Measurements from ENCODE around the gene STIMATE.

The STIMATE gene

GRCh38 chr3:52791928-52792327, 105.4 kb downstream of the STIMATE start:
- TF ChIP-seq ZFX (IDR thresholded peaks at IDR 0.05) (no peak), CTCF (conservative IDR thresholded peaks at IDR 0.05) (no peak)

GRCh38 chr3:52791366-52791765, 106.0 kb downstream of the STIMATE start:
- TF ChIP-seq CTCF (conservative IDR thresholded peaks at IDR 0.05) (no peak), ZFX (IDR thresholded peaks at IDR 0.05) (no peak)
- no peak overlapping the region for H3K27ac ChIP-seq

More at GRCh38 chr3:52791928-52792327, 105.4 kb downstream of the STIMATE start:
- H3K27ac ChIP-seq: no peak overlapping the region

DNA sequence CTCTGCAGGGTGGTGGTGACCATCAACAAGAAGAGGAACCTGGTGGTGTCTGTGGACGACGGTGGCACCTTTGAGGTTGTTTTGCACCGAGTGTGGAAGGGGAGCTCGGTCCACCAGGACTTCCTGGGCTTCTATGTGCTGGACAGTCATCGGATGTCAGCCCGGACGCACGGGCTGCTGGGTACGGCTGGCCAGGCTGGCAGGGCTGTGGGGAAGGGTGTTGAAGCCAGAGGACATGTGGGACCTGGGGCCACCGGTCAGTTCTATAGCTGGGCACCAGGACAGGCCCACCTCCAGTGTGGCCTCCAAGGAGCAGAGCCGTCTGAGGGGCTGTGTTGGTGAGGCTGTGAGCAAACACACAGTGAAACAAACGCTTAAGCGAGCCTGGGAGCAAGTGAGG, 106.6 kb downstream of the STIMATE start:
- H3K27ac ChIP-seq: no peak overlapping the region
- TF ChIP-seq ZFX (IDR thresholded peaks at IDR 0.05) (no peak), CTCF (conservative IDR thresholded peaks at IDR 0.05) (no peak)

DNA sequence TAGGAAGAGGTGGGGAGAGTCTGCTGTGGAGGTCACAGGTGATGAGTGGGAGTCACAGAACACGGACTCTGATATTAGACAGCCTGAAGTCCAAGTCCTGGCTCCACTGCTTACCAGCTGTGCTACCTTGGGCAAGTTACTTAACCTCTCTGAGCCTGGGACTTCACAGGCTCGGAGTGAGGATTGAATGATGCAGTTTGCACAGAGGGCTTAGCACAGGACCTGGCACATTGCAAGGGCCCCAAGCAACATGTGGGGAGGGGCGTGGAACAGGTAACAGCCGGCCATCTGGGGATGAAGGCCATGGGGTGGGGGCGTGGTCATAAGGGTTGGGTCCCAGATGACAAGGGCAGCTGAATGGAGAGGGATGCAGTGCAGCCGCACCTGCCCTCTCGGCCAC, 107.0 kb downstream of the STIMATE start:
- no peak overlapping the region for H3K27ac ChIP-seq
- no peak for TF ChIP-seq ZFX (IDR thresholded peaks at IDR 0.05)
- no peak for TF ChIP-seq CTCF (conservative IDR thresholded peaks at IDR 0.05)

DNA sequence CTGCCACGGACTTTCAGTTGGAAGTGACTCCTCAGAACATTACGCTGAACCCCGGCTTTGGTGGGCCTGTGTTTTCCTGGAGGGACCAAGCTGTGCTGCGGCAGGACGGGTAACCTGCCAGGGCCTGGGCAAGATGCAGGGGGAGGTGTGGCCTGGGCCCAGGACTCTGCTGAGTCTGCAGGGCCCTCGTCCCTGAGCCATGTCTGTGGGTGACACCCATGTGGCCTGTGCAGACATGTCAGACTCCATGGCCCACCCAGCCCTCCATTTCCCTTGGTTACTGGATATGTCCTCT, 107.7 kb downstream of the STIMATE start:
- TF ChIP-seq CTCF (conservative IDR thresholded peaks at IDR 0.05): no peak
- H3K27ac ChIP-seq: no peak overlapping the region

DNA sequence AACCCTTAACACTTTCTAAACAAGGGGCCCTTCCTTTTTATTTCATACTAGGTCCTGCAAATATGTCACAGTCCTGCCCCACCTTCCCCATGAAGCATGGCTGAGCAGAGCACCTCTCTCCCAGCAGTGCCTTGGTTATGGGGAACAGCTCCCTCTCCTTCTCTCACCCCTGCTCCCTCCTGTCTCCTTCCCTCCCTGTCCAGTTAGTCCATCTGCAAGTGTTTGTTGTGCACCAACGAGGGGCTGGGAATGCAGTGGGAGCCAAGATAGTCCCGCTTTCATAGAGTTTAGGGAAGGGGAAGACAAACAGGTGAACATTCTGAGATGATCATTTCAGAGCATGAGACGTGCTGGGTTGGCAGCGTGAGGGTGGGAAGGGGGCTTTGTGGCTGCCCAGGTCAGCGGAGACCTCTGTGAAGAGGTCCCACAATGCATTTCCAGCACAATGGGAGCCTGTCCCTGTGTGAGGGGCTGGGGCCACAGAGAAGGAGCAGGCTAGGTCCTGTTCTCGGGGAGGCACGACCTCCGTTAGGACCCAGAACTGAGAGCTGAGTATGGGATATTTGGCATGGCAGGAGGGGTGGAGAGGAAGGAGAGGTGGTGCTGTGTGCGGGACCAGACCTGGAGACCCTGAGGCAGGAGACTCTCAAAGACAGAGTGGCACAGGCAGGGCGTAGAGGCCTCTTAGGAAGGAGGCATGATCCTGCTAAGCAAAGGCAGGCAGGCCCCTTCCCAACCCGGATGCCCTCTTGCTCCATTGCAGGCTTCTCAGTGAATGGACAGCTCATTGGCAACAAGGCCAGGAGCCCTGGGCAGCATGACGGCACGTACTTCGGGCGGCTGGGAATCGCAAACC, 108.2 kb downstream of the STIMATE start:
- TF ChIP-seq CTCF (conservative IDR thresholded peaks at IDR 0.05): no peak
- no peak for TF ChIP-seq ZFX (IDR thresholded peaks at IDR 0.05)
- H3K27ac ChIP-seq: no peak overlapping the region

- no peak overlapping the region for H3K27ac ChIP-seq
- TF ChIP-seq CTCF (conservative IDR thresholded peaks at IDR 0.05) (no peak), ZFX (IDR thresholded peaks at IDR 0.05) (no peak)
Measured at GRCh38 chr3:52787672-52788625, 109.4 kb downstream of the STIMATE start.
